ENCODE results near the gene TPRG1L. TPM values are rescaled to one million over a fixed set of nuclear protein-coding genes. Genes with fewer than 3 reads are reported as not detected.
"Not testable (repeated sequence)": the region's sequence is repeated elsewhere in the genome, so short reads cannot be mapped to it uniquely, and the experiment has no call there.

Gene TPRG1L
- total and polyA plus RNA-seq, 2 of the 4 experiments (the other 2 are of a cell fraction), result 25.3 to 39.5 TPM

- H3K27ac ChIP-seq (ENCODE audit: insufficient read depth, low read length); H2AK5ac ChIP-seq (ENCODE audit: low read depth, low read length); H3K14ac ChIP-seq (replicated peaks; ENCODE audit: low read depth, low read length); H2AFZ ChIP-seq (replicated peaks; ENCODE audit: low read length, poor library complexity); H2BK15ac ChIP-seq (ENCODE audit: low read depth, low read length); H4K20me1 ChIP-seq (ENCODE audit: insufficient read depth, low read length); H3K36me3 ChIP-seq (ENCODE audit: control insufficient read depth, insufficient read depth, low read length); H3K9me3 ChIP-seq (ENCODE audit: control insufficient read depth, insufficient read depth, low read length); H4K8ac ChIP-seq (ENCODE audit: low read depth in 2 of 2, low read length in 2 of 2); H3K9me1 ChIP-seq (ENCODE audit: insufficient read depth, low read length); H3K4me3 ChIP-seq (ENCODE audit: insufficient read depth, low read depth, low read length); H2AK9ac ChIP-seq (replicated peaks; ENCODE audit: low read depth, low read length, poor library complexity); BruUV-seq (replicated peaks); H3K23ac ChIP-seq (ENCODE audit: low read depth, low read length); H4K5ac ChIP-seq (ENCODE audit: low read depth, low read length); H3K56ac ChIP-seq (ENCODE audit: extremely low read depth, insufficient read depth, low read length); H4K91ac ChIP-seq (ENCODE audit: insufficient read depth, low read depth, low read length); H3K9ac ChIP-seq (ENCODE audit: low read depth, low read length); H3K18ac ChIP-seq (ENCODE audit: low read depth, low read length); H3K4ac ChIP-seq (ENCODE audit: low read depth, low read length); H2BK5ac ChIP-seq (ENCODE audit: low read depth, low read length, poor library complexity, severe bottlenecking); intact Hi-C loops (cut with micrococcal nuclease); dilution Hi-C loops (cut with HindIII; ENCODE audit: low sequenced_read_pairs, unreplicated experiment); H2BK120ac ChIP-seq (ENCODE audit: low read depth, low read length); H2BK20ac ChIP-seq (ENCODE audit: low read depth, low read length); H3K4me2 ChIP-seq (ENCODE audit: low read depth, low read length); POLR2A ChIA-PET (ENCODE audit: unreplicated experiment); H3K27me3 ChIP-seq (ENCODE audit: control insufficient read depth, insufficient read depth, low read length); ATAC-seq (ENCODE audit: low read depth): not testable (repeated sequence)
- in situ Hi-C loops (cut with MboI; ENCODE audit: low sequenced_read_pairs), result loop anchor here (5.0 kb wide), 2 partner anchors 64 to 134 kb away; no protein-coding TSS in a partner anchor
- Histone ChIP-seq H3K4me1 (ENCODE audit: control insufficient read depth, insufficient read depth, low read length) (peaks cover 11% of the 10 kb centered on the region), H3K79me1 (ENCODE audit: low read depth in 1 of 2, low read length in 2 of 2) (peaks cover 11 to 23% of the 10 kb centered on the region in 2 experiments; a peak in 3 of 4 replicates)
- peak; percentile 47 for DNase-seq
- CTCF ChIA-PET, result interaction anchor here (0.6 to 1.2 kb wide), 9 partner anchors 9 to 974 kb away, joined by 3 to 6 read pairs (median 4); no protein-coding TSS in a partner anchor
- WGBS, 2 experiments (ENCODE audit: extremely low coverage in 2 of 2, insufficient read length in 1 of 2), result no CpG with 5 or more reads among the region's 15 CpGs
- TF ChIP-seq RAD21 (IDR thresholded peaks at IDR 0.05; ENCODE audit: low read length) (peak; percentile 61), SMC3 (IDR thresholded peaks at IDR 0.05; ENCODE audit: low read depth, low read length) (peak; percentile 65), CTCF (conservative IDR thresholded peaks at IDR 0.05; ENCODE audit: low read depth, low read length) (peak; percentile 53)
Measured at GRCh38 chr1:3621151-3621671, 3.6 kb upstream of the TPRG1L start.

GRCh38 chr1:3622102-3622501, 2.7 kb upstream of the TPRG1L start:
- BruUV-seq (replicated peaks), result not testable (repeated sequence)

More at GRCh38 chr1:3622102-3622501, 2.7 kb upstream of the TPRG1L start:
- H3K9me1 ChIP-seq (ENCODE audit: insufficient read depth, low read length); H3K36me3 ChIP-seq (ENCODE audit: control insufficient read depth, insufficient read depth, low read length); H3K27ac ChIP-seq (ENCODE audit: insufficient read depth, low read length); H2BK5ac ChIP-seq (ENCODE audit: low read depth, low read length, poor library complexity, severe bottlenecking); H4K8ac ChIP-seq (ENCODE audit: low read depth in 2 of 2, low read length in 2 of 2); H2BK20ac ChIP-seq (ENCODE audit: low read depth, low read length); H3K9ac ChIP-seq (ENCODE audit: low read depth, low read length); DNase-seq; H3K4me2 ChIP-seq (ENCODE audit: low read depth, low read length); H2AK9ac ChIP-seq (replicated peaks; ENCODE audit: low read depth, low read length, poor library complexity); H3K56ac ChIP-seq (ENCODE audit: extremely low read depth, insufficient read depth, low read length); H4K91ac ChIP-seq (ENCODE audit: insufficient read depth, low read depth, low read length); dilution Hi-C loops (cut with HindIII; ENCODE audit: low sequenced_read_pairs, unreplicated experiment); H4K5ac ChIP-seq (ENCODE audit: low read depth, low read length); H3K23ac ChIP-seq (ENCODE audit: low read depth, low read length); H3K27me3 ChIP-seq (ENCODE audit: control insufficient read depth, insufficient read depth, low read length); ATAC-seq (ENCODE audit: low read depth); H3K9me3 ChIP-seq (ENCODE audit: control insufficient read depth, insufficient read depth, low read length); H2BK15ac ChIP-seq (ENCODE audit: low read depth, low read length); H2AFZ ChIP-seq (replicated peaks; ENCODE audit: low read length, poor library complexity); H3K14ac ChIP-seq (replicated peaks; ENCODE audit: low read depth, low read length); H2AK5ac ChIP-seq (ENCODE audit: low read depth, low read length); intact Hi-C loops (cut with micrococcal nuclease); H2BK120ac ChIP-seq (ENCODE audit: low read depth, low read length); H3K4ac ChIP-seq (ENCODE audit: low read depth, low read length); H4K20me1 ChIP-seq (ENCODE audit: insufficient read depth, low read length); POLR2A ChIA-PET (ENCODE audit: unreplicated experiment); H3K18ac ChIP-seq (ENCODE audit: low read depth, low read length); H3K4me3 ChIP-seq (ENCODE audit: insufficient read depth, low read depth, low read length): not testable (repeated sequence)
- no CpG with 5 or more reads among the region's 9 CpGs for WGBS, 2 experiments (ENCODE audit: extremely low coverage in 2 of 2, insufficient read length in 1 of 2)
- Histone ChIP-seq H3K4me1 (ENCODE audit: control insufficient read depth, insufficient read depth, low read length) (peaks cover 11% of the 10 kb centered on the region), H3K79me1 (ENCODE audit: low read depth in 1 of 2, low read length in 2 of 2) (peaks cover 12 to 23% of the 10 kb centered on the region in 2 experiments; a peak in 3 of 4 replicates)
- in situ Hi-C loops (cut with MboI; ENCODE audit: low sequenced_read_pairs), result loop anchor here (5.0 kb wide), 2 partner anchors 65 to 135 kb away; no protein-coding TSS in a partner anchor
- CTCF ChIA-PET, result interaction anchor here (1.1 kb wide), 1 partner anchor 8 kb away, joined by 4 read pairs; no protein-coding TSS in a partner anchor

Measured in IMR-90 (cell line).